ENCODE measurements around the gene ITPKB.

GRCh38 chr1:226642421-226642820 lies 96.7 kb downstream of the ITPKB start:
- TF ChIP-seq POLR2AphosphoS5 (IDR thresholded peaks at IDR 0.05; ENCODE audit: low read depth, low read length) (no peak), POLR2A (IDR thresholded peaks at IDR 0.05; ENCODE audit: low read depth, low read length) (no peak)

Measured in GM12891 (cell line).